DMS114 treated with DMSO at 0.1 percent for 48 hours (cell line): ENCODE results near the gene MAP3K21.

Experiments used
- DNase-seq: peaks from one replicate; lab custom pipeline; 2025; ENCODE audit not compliant: unreplicated experiment; lab: John Stamatoyannopoulos, UW

Gene MAP3K21

GRCh38 chr1:233386336-233386735, 58.8 kb downstream of the MAP3K21 start:
- no peak for DNase-seq

- DNase-seq = no peak
These were observed 60.1 kb downstream of the MAP3K21 start for GRCh38 chr1:233387585-233387984.

- DNase-seq = no peak
These were observed 61.6 kb downstream of the MAP3K21 start for GRCh38 chr1:233389169-233389568.

GRCh38 chr1:233389893-233390292, 62.4 kb downstream of the MAP3K21 start:
- DNase-seq = no peak

- DNase-seq = no peak
These were observed 63.6 kb downstream of the MAP3K21 start for GRCh38 chr1:233390842-233391737.

GRCh38 chr1:233393084-233393840, 65.7 kb downstream of the MAP3K21 start:
- no peak for DNase-seq

GRCh38 chr1:233393926-233394680, 66.6 kb downstream of the MAP3K21 start:
- DNase-seq = no peak

GRCh38 chr1:233394860-233395717, 67.6 kb downstream of the MAP3K21 start:
- peak; percentile 69 for DNase-seq

GRCh38 chr1:233395863-233396646, 68.5 kb downstream of the MAP3K21 start:
- peak; percentile 25 for DNase-seq

GRCh38 chr1:233406339-233406960, 78.9 kb downstream of the MAP3K21 start:
- no peak for DNase-seq

GRCh38 chr1:233406994-233407631, 79.6 kb downstream of the MAP3K21 start:
- DNase-seq = no peak

- no peak for DNase-seq
These were observed 82.0 kb downstream of the MAP3K21 start for GRCh38 chr1:233409540-233409939.

GRCh38 chr1:233410906-233411305, 83.4 kb downstream of the MAP3K21 start:
- DNase-seq = no peak

GRCh38 chr1:233412812-233413211, 85.3 kb downstream of the MAP3K21 start:
- DNase-seq = no peak

- no peak for DNase-seq
These were observed 93.8 kb downstream of the MAP3K21 start for GRCh38 chr1:233421293-233421692.

GRCh38 chr1:233424779-233425178, 97.3 kb downstream of the MAP3K21 start:
- DNase-seq = no peak

- DNase-seq = no peak
These were observed 100.4 kb downstream of the MAP3K21 start for GRCh38 chr1:233427907-233428306.

GRCh38 chr1:233431753-233432403, 104.4 kb downstream of the MAP3K21 start:
- no peak for DNase-seq
